Left lung (tissue), 10 donors: Measurements from ENCODE around the gene COX19. TPM values are rescaled to one million over a fixed set of nuclear protein-coding genes. Genes with fewer than 3 reads are reported as not detected.
"Not testable (repeated sequence)": the region's sequence is repeated elsewhere in the genome, so short reads cannot be mapped to it uniquely, and the experiment has no call there.

Source experiments
- ATAC-seq: fragments of 200-7000 bp; cut with Tn5 transposase; one replicate; pipeline ENCODE4 v1.9.1; 2020; ENCODE audit warnings: moderate library complexity
- DNase-seq, 4 donors: peaks; one replicate each; pipeline ENCODE4 v3.0.0-alpha.2; 2013 to 2020
- H3K27ac ChIP-seq, 2 donors: fragments of 200-600 bp; sonication (generic) in 1 of 2; one replicate each; pipeline versions ENCODE4 v1.5.0 to v1.8.0; 2020 to 2021
- H3K27me3 ChIP-seq, 2 donors: fragments of 200-600 bp; sonication (generic) in 1 of 2; one replicate each; pipeline versions ENCODE4 v1.5.0 to v1.8.0; 2020 to 2021
- H3K36me3 ChIP-seq, 2 donors: fragments of 200-600 bp; sonication (generic) in 1 of 2; one replicate each; pipeline versions ENCODE4 v1.5.0 to v1.8.0; 2020 to 2021
- H3K4me1 ChIP-seq, 2 donors: fragments of 200-600 bp; one replicate each; pipeline ENCODE4 v1.8.0; 2021
- H3K4me3 ChIP-seq, 2 donors: fragments of 200-600 bp; sonication (generic) in 1 of 2; one replicate each; pipeline versions ENCODE4 v1.5.0 to v1.8.0; 2020 to 2021; ENCODE audit warnings: mild to moderate bottlenecking in 1 of 2
- H3K9me3 ChIP-seq, 2 donors: fragments of 200-600 bp; sonication (generic) in 1 of 2; one replicate each; pipeline versions ENCODE4 v1.5.0 to v1.8.0; 2020 to 2021
- intact Hi-C, 2 donors: fragments of 100-400 bp; cut with DNase I; formaldehyde crosslinking; loops; one replicate each; pipeline versions ENCODE4 v1.11.2 to v1.14.2; 2022
- polyA plus RNA-seq, 6 donors: library from polyadenylated mRNA; unstranded; fragments of 120-200 nt; gene quantifications; one replicate each; pipeline ENCODE4 v1.2.1, GENCODE V29; 2013; ENCODE audit not compliant: insufficient read length in 6 of 6
- total RNA-seq, 2 donors: library from RNA; stranded (reverse); fragmentation: NEBNext Ultra II Directional; extraction: Animal tissue kit (Norgen Biotek cat#: 25700); gene quantifications; one replicate each; pipeline ENCODE4 v1.2.1, GENCODE V29; 2021
- TF ChIP-seq, protein P1 (sequence below), 2 donors: fragments of 200-600 bp; sonication (generic) in 1 of 2; IDR thresholded peaks; one replicate each; pipeline versions ENCODE4 v1.5.0 to v1.8.0; 2021; ENCODE audit warnings: antibody characterized with exemption in 2 of 2
- donor health status: DM: no; HTN: yes; CAD: no.
- donor health status: DM: no; HTN: no; CAD: no.

The COX19 gene
- total and polyA plus RNA-seq, 8 donors = 9.1 to 18.1 (median 16.4) TPM

DNA sequence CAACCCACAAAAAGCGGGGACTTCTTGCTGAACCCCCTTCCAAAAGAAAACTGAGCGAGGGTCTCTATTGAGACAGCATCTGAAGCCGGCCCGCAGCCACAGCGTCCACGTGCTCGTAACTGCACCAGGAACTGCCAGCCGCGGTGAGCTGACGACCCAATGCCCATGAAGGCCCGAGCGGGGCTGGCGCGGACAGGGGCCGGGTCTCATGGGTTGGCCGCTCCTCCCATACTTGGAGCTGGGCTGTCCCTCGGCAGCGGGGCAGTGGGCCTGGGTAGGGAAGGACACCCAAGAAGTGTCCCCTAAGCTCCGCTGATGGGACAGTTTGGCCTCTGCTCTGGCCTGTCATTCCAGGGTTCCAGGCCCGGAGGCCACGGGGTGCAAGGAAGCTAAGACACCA is 30.0 kb upstream of the COX19 start:
- ATAC-seq (no peak), DNase-seq (no peak)
- intact Hi-C loops = loop anchor here in 1 of 2 donors (10.0 kb wide), 1 partner anchor 149 kb away; no protein-coding TSS in a partner anchor

DNA sequence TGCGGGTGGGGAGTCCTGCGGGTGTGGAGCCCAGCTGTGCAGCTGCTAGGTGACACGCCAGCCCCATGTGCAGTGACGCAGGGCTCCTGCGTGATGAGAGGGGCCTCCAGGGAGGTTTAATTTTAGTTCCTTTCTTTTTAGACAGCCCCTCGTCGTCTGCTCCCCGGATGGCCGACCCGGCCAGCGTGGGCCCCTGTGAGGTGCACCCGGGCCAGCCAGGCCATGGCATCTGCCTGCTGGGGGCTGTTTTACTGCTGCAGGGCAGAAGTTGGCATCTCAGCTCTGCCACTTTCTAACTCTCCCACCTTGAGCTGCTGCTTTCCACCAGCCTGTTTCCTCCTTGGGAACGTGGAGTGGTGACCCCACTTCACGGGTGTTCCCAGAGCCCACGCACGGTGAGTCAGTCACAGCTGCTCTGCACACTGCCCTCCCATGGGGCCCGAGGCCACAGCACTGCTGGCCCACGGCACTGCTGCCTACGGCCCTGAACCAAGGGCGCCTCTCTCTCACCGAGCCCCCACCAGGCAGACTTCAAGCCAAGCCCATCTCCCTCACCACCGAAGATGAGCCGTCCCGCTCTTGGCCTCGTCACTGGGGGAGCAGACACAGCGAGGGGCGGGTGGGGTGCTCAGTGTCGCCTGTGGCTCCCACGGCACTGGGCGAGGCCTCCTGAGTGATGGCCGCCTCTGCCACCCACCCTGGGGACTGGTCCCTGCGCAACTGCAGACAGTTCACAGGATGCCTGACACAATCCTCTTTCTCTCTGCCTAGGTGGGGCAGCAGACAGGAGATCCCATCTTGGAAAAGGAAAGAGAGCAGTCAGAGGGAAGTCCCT is 28.9 kb upstream of the COX19 start:
- intact Hi-C loops = loop anchor here in 1 of 2 donors (10.0 kb wide), 1 partner anchor 151 kb away; no protein-coding TSS in a partner anchor
- DNase-seq (no peak), ATAC-seq (no peak)
- Histone ChIP-seq H3K36me3 (peaks cover 0 to 31% of the 10 kb centered on the region in 2 donors), H3K4me1 (no peaks in the 10 kb centered on the region), H3K27ac (no peak overlapping the region), H3K4me3 (no peak overlapping the region), H3K9me3 (no peaks in the 10 kb centered on the region), H3K27me3 (no peaks in the 10 kb centered on the region)
- TF ChIP-seq, protein P1, sequence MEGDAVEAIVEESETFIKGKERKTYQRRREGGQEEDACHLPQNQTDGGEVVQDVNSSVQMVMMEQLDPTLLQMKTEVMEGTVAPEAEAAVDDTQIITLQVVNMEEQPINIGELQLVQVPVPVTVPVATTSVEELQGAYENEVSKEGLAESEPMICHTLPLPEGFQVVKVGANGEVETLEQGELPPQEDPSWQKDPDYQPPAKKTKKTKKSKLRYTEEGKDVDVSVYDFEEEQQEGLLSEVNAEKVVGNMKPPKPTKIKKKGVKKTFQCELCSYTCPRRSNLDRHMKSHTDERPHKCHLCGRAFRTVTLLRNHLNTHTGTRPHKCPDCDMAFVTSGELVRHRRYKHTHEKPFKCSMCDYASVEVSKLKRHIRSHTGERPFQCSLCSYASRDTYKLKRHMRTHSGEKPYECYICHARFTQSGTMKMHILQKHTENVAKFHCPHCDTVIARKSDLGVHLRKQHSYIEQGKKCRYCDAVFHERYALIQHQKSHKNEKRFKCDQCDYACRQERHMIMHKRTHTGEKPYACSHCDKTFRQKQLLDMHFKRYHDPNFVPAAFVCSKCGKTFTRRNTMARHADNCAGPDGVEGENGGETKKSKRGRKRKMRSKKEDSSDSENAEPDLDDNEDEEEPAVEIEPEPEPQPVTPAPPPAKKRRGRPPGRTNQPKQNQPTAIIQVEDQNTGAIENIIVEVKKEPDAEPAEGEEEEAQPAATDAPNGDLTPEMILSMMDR (IDR thresholded peaks at IDR 0.05) = no peak

More for the DNA sequence above, 30.0 kb upstream of the COX19 start:
- H3K36me3 ChIP-seq = peaks cover 0 to 29% of the 10 kb centered on the region in 2 donors
- H3K4me1 ChIP-seq = no peaks in the 10 kb centered on the region
- no peaks in the 10 kb centered on the region for H3K27me3 ChIP-seq
- no peak overlapping the region for H3K4me3 ChIP-seq
- no peak overlapping the region for H3K27ac ChIP-seq
- no peaks in the 10 kb centered on the region for H3K9me3 ChIP-seq
- TF ChIP-seq, protein P1 (IDR thresholded peaks at IDR 0.05) = no peak

DNA sequence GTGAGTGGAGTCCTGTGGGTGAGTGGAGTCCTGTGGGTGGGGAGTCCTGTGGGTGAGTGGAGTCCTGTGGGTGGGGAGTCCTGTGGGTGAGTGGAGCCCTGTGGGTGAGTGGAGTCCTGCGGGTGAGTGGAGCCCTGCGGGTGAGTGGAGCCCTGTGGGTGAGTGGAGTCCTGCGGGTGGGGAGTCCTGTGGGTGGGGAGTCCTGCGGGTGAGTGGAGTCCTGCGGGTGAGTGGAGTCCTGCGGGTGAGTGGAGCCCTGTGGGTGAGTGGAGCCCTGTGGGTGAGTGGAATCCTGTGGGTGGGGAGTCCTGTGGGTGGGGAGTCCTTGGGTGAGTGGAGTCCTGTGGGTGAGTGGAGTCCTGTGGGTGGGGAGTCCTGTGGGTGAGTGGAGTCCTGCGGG is 27.1 kb upstream of the COX19 start:
- H3K9me3 ChIP-seq, H3K4me1 ChIP-seq, H3K4me3 ChIP-seq, ATAC-seq, H3K27ac ChIP-seq, DNase-seq, H3K27me3 ChIP-seq: not testable (repeated sequence)
- intact Hi-C loops = loop anchor here in 1 of 2 donors (10.0 kb wide), 1 partner anchor 152 kb away; no protein-coding TSS in a partner anchor
- peaks cover 0 to 24% of the 10 kb centered on the region in 2 donors for H3K36me3 ChIP-seq

DNA sequence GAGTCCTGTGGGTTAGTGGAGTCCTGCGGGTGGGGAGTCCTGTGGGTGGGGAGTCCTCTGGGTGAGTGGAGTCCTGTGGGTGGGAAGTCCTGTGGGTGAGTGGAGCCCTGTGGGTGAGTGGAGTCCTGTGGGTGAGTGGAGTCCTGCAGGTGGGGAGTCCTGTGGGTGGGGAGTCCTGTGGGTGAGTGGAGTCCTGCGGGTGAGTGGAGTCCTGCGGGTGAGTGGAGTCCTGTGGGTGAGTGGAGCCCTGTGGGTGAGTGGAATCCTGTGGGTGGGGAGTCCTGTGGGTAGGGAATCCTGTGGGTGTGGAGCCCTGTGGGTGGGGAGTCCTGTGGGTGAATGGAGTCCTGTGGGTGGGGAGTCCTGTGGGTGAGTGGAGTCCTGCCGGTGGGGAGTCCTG is 26.7 kb upstream of the COX19 start:
- not testable (repeated sequence) for H3K27me3 ChIP-seq, H3K4me1 ChIP-seq, H3K27ac ChIP-seq, ATAC-seq, H3K9me3 ChIP-seq, DNase-seq, H3K4me3 ChIP-seq
- intact Hi-C loops = loop anchor here in 1 of 2 donors (10.0 kb wide), 1 partner anchor 153 kb away; no protein-coding TSS in a partner anchor
- peaks cover 0 to 24% of the 10 kb centered on the region in 2 donors for H3K36me3 ChIP-seq

DNA sequence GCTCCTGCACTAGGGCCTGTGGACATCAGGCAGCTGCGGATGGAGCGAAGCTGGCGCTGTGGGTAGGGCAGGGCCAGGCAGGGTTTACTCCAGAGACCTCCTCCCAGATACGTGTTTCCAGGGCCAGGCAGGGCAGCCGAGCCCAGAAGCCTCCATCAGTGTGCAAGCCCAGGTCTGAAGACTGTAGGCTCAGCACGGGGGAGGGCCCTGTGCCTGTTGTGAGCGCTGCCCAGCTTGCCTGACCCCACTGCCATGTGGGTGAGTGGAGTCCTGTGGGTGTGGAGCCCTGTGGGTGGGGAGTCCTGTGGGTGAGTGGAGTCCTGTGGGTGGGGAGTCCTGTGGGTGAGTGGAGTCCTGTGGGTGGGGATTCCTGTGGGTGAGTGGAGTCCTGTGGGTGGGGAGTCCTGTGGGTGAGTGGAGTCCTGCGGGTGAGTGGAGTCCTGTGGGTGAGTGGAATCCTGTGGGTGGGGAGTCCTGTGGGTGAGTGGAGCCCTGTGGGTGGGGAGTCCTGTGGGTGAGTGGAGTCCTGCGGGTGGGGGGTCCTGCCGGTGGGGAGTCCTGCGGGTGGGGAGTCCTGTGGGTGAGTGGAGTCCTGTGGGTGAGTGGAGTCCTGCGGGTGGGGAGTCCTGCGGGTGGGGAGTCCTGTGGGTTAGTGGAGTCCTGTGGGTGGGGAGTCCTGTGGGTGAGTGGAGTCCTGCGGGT is 25.9 kb upstream of the COX19 start:
- not testable (repeated sequence) for H3K4me1 ChIP-seq, H3K9me3 ChIP-seq, DNase-seq, H3K27me3 ChIP-seq, ATAC-seq, H3K4me3 ChIP-seq, H3K27ac ChIP-seq
- peaks cover 0 to 29% of the 10 kb centered on the region in 2 donors for H3K36me3 ChIP-seq
- intact Hi-C loops = loop anchor here in 1 of 2 donors (10.0 kb wide), 1 partner anchor 154 kb away; no protein-coding TSS in a partner anchor

DNA sequence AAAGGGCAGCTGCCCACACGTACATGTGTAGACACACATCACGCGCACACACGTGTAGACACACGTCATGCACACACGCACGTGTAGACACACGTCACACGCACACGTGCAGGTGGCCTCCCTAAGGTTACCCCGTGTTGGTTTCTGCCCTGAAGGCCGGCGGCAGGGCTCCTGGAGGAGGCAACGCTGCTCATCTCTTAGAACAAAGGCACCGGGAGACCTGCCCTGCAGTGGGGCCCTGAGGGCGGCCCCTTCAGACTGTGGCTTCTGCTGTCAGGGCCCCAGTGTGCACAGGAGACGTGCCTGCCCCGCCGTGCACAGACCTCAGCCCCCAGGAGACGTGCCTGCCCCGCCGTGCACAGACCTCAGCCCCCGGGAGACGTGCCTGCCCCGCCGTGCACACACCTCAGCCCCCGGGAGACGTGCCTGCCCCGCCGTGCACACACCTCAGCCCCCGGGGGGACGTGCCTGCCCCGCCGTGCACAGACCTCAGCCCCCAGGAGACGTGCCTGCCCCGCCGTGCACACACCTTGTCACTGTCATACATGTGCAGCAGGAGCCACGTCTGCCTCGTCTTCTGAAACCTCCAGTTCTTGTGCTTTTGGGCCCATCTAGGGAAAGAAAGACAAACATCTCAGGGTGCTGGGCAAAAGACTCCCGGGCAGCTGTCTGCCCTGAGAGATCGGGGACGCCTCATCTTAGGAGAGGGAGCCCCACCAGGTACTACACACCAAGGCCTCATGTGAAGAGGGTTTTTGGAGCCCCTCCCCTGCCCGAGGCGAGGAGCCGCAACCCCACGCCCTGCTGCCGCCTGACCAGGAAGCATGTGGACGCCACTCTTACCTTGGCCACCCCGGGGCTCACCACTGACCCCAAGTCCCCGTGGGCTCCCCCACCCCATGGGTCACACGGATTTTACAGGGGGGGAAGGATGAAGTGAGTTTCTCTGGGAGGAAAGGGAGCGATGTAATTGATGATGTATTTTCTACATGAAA is 24.9 kb upstream of the COX19 start:
- ATAC-seq = no peak

More for the DNA sequence above, 24.9 kb upstream of the COX19 start:
- Histone ChIP-seq H3K9me3 (no peaks in the 10 kb centered on the region), H3K27me3 (no peaks in the 10 kb centered on the region), H3K4me3 (no peak overlapping the region), H3K4me1 (no peaks in the 10 kb centered on the region), H3K36me3 (peaks cover 0 to 32% of the 10 kb centered on the region in 2 donors), H3K27ac (no peak overlapping the region)
- DNase-seq = no peak
- intact Hi-C loops = loop anchor here in 1 of 2 donors (10.0 kb wide), 1 partner anchor 155 kb away; no protein-coding TSS in a partner anchor
- TF ChIP-seq, protein P1 (IDR thresholded peaks at IDR 0.05) = no peak
